ENCODE measurements around the gene HSPE1.
A peak's percentile ranks its signal among the peaks of the same experiment; 100 is the strongest.

HSPE1 gene

DNA sequence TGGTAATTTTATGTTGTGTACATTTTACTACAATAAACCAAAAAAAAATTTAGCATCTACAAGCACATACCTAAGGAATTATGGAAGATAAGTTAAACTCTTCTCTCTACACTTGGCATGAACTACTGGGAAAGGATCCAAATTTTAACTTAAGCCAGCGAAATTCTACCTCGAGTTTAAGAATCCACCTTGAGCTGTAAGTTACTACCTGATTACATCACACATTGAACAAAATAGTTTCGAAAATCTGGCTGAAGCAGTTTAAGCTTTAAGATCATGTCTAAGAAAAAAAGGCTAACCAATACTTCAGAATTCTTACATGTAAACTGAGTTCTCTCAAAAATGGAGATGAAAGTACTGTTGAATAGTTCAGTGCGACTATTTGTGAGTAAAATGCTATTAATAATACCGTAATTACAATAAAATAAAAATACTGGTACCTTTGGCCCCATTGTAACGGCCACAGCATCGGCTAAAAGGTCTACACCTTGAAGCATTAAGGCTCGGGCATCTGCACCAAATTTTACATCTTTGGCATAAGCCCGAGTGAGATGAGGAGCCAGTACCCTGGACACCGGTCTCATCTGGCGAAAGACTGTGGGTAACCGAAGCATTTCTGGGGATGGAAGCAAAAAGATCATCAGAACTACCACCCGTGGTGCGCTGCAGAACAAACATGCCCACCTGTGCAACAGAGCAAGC lies 1.8 kb upstream of the HSPE1 start:
- Histone ChIP-seq H3K36me3 (ENCODE audit: control insufficient read depth in 2 of 2, insufficient read depth in 2 of 2, low read length in 2 of 2) (peaks cover 27 to 37% of the 10 kb centered on the region in 2 donors), H3K4me1 (ENCODE audit: control insufficient read depth, insufficient read depth, low read length) (peaks cover 19% of the 10 kb centered on the region)

DNA sequence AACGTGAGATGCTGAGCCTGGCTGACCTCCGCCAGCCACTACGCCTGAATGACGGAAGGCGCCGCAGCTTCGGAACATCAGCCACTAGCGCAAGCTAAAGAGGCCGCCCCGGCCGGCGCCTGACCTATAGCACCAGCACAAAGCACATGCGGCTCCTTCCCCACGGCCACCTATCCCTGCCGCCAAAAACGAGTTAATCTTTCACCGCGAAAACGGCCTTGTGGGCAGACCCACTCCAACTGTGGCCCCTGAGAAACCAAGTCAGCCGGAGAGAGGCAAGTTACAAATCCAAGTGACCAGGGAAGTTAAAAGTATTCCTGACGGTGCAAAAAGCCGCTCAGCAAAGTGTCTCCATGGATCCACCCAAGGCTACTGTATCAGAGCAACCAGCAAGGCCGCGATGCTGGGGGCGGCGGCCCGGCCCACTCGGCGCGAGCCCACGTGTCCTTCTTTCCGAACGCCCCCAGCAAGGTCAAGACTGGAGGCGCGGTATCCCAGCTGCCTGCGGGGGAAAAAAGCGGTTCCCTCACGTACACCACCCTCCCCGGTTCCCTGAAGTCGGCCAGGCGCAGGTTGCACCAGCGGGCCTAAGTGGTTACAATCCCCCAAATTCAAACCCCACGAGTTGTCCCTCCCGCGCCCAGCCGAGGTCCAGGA lies 1.1 kb upstream of the HSPE1 start:
- peaks cover 19% of the 10 kb centered on the region for H3K4me1 ChIP-seq (ENCODE audit: control insufficient read depth, insufficient read depth, low read length)
- peaks cover 25 to 35% of the 10 kb centered on the region in 2 donors for H3K36me3 ChIP-seq (ENCODE audit: control insufficient read depth in 2 of 2, insufficient read depth in 2 of 2, low read length in 2 of 2)
- H3K27me3 ChIP-seq (ENCODE audit: control insufficient read depth in 1 of 2, insufficient read depth in 2 of 2, low read length in 2 of 2), result no peaks in the 10 kb centered on the region
- H3K4me3 ChIP-seq (ENCODE audit: low read length in 2 of 2), result peak overlapping the region; percentile 55 to 88
- H3K27ac ChIP-seq (ENCODE audit: low read length), result peak overlapping the region; percentile 87
- peak overlapping the region; percentile 75 to 90 for H3K9ac ChIP-seq (ENCODE audit: low read length in 2 of 2)
- no peaks in the 10 kb centered on the region for H3K9me3 ChIP-seq (ENCODE audit: control insufficient read depth in 2 of 2, low read length in 2 of 2)

More for the DNA sequence above, 1.8 kb upstream of the HSPE1 start:
- H3K9ac ChIP-seq (ENCODE audit: low read length in 2 of 2), result peak overlapping the region; percentile 75 to 90
- no peaks in the 10 kb centered on the region for H3K9me3 ChIP-seq (ENCODE audit: control insufficient read depth in 2 of 2, low read length in 2 of 2)
- no peaks in the 10 kb centered on the region for H3K27me3 ChIP-seq (ENCODE audit: control insufficient read depth in 1 of 2, insufficient read depth in 2 of 2, low read length in 2 of 2)
- H3K4me3 ChIP-seq (ENCODE audit: low read length in 2 of 2), result peak overlapping the region; percentile 55 to 88
- H3K27ac ChIP-seq (ENCODE audit: low read length), result peak overlapping the region; percentile 87

DNA sequence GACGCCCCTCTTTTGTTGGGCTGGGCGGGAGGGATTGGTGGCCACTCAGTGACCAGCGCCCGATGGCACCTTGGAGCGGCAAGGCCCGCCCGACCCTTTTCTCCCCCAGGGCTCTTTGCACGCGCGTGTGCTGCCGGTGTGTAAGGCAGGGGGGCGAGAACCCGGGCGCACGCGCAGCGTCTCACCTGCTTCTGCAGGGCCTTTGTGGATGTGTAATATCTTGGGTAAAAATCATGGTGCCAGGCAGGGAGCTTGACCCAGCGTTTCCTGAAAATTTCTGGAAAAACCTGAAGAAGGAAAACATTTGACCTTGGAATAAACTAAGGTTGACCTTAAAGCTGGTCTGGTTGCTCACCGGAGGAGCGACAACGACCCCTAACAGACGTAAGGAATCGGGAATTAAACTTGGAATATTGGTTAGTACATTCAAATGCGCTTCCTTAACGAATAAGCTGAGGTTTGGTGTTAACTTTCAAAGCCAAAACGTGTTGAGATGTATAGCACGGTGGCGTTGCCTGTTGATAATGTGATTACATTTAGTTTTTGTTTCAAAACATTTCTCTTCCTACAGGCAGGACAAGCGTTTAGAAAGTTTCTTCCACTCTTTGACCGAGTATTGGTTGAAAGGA lies 438 bp downstream of the HSPE1 start:
- Histone ChIP-seq H3K4me1 (ENCODE audit: control insufficient read depth, insufficient read depth, low read length) (peaks cover 19% of the 10 kb centered on the region), H3K27me3 (ENCODE audit: control insufficient read depth in 1 of 2, insufficient read depth in 2 of 2, low read length in 2 of 2) (no peaks in the 10 kb centered on the region), H3K36me3 (ENCODE audit: control insufficient read depth in 2 of 2, insufficient read depth in 2 of 2, low read length in 2 of 2) (peaks cover 17 to 26% of the 10 kb centered on the region in 2 donors), H3K4me3 (ENCODE audit: low read length in 2 of 2) (peak overlapping the region; percentile 88 to 94), H3K9ac (ENCODE audit: low read length in 2 of 2) (peak overlapping the region; percentile 86 to 91), H3K27ac (ENCODE audit: low read length) (peak overlapping the region; percentile 87), H3K9me3 (ENCODE audit: control insufficient read depth in 2 of 2, low read length in 2 of 2) (no peaks in the 10 kb centered on the region)

DNA sequence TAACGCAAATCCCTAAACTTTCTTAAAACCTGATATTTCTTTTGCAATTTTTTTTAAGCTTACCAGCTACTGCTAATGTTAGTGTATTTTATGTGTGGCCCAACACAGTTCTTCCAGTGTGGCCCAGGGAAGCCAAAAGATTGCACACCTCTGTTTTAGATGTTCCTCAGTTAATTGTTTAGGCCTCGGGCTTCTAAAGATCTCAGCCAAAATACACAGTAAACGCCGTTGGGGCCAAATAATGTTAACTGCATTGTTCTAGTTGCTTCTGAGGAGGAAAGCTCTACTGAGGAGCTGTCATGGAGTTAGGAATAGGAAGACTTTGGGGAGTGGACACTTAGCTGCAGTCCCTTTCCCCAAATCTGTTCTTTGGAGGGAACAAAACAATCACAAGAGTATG lies 2.0 kb downstream of the HSPE1 start:
- Histone ChIP-seq H3K36me3 (ENCODE audit: control insufficient read depth in 2 of 2, insufficient read depth in 2 of 2, low read length in 2 of 2) (peaks cover 6 to 11% of the 10 kb centered on the region in 2 donors), H3K27ac (ENCODE audit: low read length) (no peak overlapping the region), H3K9me3 (ENCODE audit: control insufficient read depth in 2 of 2, low read length in 2 of 2) (no peaks in the 10 kb centered on the region), H3K4me3 (ENCODE audit: low read length in 2 of 2) (peak overlapping the region in 1 of 2 donors; percentile 44), H3K4me1 (ENCODE audit: control insufficient read depth, insufficient read depth, low read length) (peaks cover 19% of the 10 kb centered on the region), H3K9ac (ENCODE audit: low read length in 2 of 2) (no peak overlapping the region), H3K27me3 (ENCODE audit: control insufficient read depth in 1 of 2, insufficient read depth in 2 of 2, low read length in 2 of 2) (no peaks in the 10 kb centered on the region)

DNA sequence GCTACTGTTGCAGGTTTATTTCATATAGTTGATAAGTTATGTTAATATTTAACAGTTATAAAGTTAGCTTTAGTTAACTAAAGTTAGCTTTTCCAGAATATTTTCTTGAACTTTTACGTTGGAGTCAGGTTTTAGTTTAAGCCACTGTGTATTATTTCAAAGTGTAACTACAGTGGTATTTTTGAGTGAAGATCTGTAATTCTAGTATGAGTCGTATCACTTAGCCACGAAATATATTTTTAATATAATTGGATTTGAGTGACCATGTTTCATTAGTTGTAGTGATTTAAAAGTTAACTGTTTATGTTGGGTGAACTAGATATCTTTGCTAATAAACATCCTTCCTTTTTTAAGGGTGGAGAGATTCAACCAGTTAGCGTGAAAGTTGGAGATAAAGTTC lies 2.5 kb downstream of the HSPE1 start:
- no peak overlapping the region for H3K4me3 ChIP-seq (ENCODE audit: low read length in 2 of 2)
- no peaks in the 10 kb centered on the region for H3K27me3 ChIP-seq (ENCODE audit: control insufficient read depth in 1 of 2, insufficient read depth in 2 of 2, low read length in 2 of 2)
- H3K27ac ChIP-seq (ENCODE audit: low read length), result no peak overlapping the region
- no peaks in the 10 kb centered on the region for H3K9me3 ChIP-seq (ENCODE audit: control insufficient read depth in 2 of 2, low read length in 2 of 2)
- H3K36me3 ChIP-seq (ENCODE audit: control insufficient read depth in 2 of 2, insufficient read depth in 2 of 2, low read length in 2 of 2), result peaks cover 6 to 11% of the 10 kb centered on the region in 2 donors
- no peak overlapping the region for H3K9ac ChIP-seq (ENCODE audit: low read length in 2 of 2)
- peaks cover 19% of the 10 kb centered on the region for H3K4me1 ChIP-seq (ENCODE audit: control insufficient read depth, insufficient read depth, low read length)

DNA sequence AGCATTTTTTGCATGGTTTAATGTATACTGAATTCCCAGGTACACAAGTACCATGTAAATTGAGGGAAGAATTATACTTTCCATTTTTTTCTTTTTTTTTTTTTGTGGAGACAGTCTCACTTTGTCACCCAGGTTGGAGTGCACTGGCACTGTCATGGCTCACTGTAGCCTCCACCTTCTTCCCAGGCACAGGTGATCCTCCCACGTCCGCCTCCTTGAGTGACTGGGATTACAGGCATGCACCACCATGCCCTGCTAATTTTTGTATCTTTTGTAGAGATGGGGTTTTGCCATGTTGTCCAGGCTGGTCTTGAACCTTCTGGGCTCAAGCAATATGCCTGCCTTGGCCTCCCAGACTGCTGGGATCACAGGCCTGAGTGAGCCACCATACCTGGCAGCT lies 3.8 kb downstream of the HSPE1 start:
- Histone ChIP-seq H3K4me1 (ENCODE audit: control insufficient read depth, insufficient read depth, low read length) (peaks cover 9% of the 10 kb centered on the region), H3K4me3 (ENCODE audit: low read length in 2 of 2) (no peak overlapping the region), H3K36me3 (ENCODE audit: control insufficient read depth in 2 of 2, insufficient read depth in 2 of 2, low read length in 2 of 2) (peaks cover 6 to 11% of the 10 kb centered on the region in 2 donors), H3K9ac (ENCODE audit: low read length in 2 of 2) (no peak overlapping the region), H3K27ac (ENCODE audit: low read length) (no peak overlapping the region), H3K9me3 (ENCODE audit: control insufficient read depth in 2 of 2, low read length in 2 of 2) (no peaks in the 10 kb centered on the region), H3K27me3 (ENCODE audit: control insufficient read depth in 1 of 2, insufficient read depth in 2 of 2, low read length in 2 of 2) (no peaks in the 10 kb centered on the region)

DNA sequence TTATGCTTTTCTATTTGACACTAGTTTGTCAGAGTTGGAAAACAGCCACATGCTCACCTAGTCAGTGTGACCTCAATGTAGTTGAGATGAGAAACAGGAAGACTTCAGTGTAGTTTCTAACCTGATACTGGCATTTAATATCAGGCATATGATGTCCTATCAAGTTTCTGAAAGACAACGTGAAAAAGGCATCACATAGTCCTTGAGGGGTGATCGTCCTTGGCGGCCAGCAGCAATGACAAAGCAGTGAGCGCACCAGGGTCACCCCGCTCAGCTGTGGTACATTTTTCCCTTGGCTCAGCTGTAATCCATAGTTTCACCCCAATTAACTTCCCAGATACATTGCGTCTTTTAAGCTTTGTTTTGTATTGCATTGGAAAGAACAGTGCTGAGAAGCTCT lies 4.3 kb downstream of the HSPE1 start:
- Histone ChIP-seq H3K4me3 (ENCODE audit: low read length in 2 of 2) (no peak overlapping the region), H3K9me3 (ENCODE audit: control insufficient read depth in 2 of 2, low read length in 2 of 2) (no peaks in the 10 kb centered on the region), H3K4me1 (ENCODE audit: control insufficient read depth, insufficient read depth, low read length) (peaks cover 9% of the 10 kb centered on the region), H3K36me3 (ENCODE audit: control insufficient read depth in 2 of 2, insufficient read depth in 2 of 2, low read length in 2 of 2) (peaks cover 6 to 11% of the 10 kb centered on the region in 2 donors), H3K27ac (ENCODE audit: low read length) (no peak overlapping the region), H3K9ac (ENCODE audit: low read length in 2 of 2) (no peak overlapping the region), H3K27me3 (ENCODE audit: control insufficient read depth in 1 of 2, insufficient read depth in 2 of 2, low read length in 2 of 2) (no peaks in the 10 kb centered on the region)

DNA sequence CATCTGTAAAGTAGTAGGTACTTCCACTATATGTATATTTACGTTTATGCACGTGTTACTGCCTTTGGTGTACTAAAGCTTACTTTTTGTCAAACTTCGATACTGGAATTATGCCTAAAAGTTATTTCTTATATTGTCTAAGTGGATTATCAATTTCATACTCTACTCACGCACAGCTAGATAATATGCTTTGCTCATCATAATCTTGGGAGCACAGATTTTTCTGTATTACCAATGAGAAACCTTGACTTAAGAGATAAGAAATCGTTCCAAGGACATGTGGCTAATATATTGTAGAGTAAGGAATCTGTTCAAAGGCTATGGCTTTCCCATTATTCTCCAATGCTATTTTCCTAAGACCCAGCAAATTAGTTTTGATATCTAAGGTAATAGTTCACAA lies 6.5 kb downstream of the HSPE1 start:
- H3K27ac ChIP-seq (ENCODE audit: low read length), result no peak overlapping the region
- H3K4me1 ChIP-seq (ENCODE audit: control insufficient read depth, insufficient read depth, low read length), result peaks cover 8% of the 10 kb centered on the region
- no peak overlapping the region for H3K4me3 ChIP-seq (ENCODE audit: low read length in 2 of 2)
- H3K27me3 ChIP-seq (ENCODE audit: control insufficient read depth in 1 of 2, insufficient read depth in 2 of 2, low read length in 2 of 2), result no peaks in the 10 kb centered on the region
- no peaks in the 10 kb centered on the region for H3K9me3 ChIP-seq (ENCODE audit: control insufficient read depth in 2 of 2, low read length in 2 of 2)
- peaks cover 6 to 11% of the 10 kb centered on the region in 2 donors for H3K36me3 ChIP-seq (ENCODE audit: control insufficient read depth in 2 of 2, insufficient read depth in 2 of 2, low read length in 2 of 2)
- no peak overlapping the region for H3K9ac ChIP-seq (ENCODE audit: low read length in 2 of 2)

DNA sequence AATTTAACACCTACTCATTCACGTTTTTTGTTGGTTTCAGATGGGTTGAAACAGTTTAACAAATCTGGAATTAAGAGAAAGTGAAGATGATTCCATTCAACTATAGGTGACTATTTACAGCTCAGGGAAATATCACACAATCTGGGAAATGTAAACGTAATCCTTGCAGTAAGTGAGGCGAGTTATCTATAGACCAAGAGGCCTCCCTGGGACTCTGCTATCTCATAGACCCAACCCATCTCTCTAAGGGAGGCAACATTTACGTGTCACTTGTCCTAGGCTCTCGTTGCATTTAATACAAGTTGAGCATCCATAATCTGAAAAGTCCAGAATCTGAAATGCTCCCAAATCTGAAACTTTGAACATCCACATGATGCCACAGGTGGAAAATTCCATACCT lies 13.7 kb downstream of the HSPE1 start:
- Histone ChIP-seq H3K27me3 (ENCODE audit: control insufficient read depth in 1 of 2, insufficient read depth in 2 of 2, low read length in 2 of 2) (no peaks in the 10 kb centered on the region), H3K27ac (ENCODE audit: low read length) (no peak overlapping the region), H3K4me3 (ENCODE audit: low read length in 2 of 2) (no peak overlapping the region), H3K9me3 (ENCODE audit: control insufficient read depth in 2 of 2, low read length in 2 of 2) (no peaks in the 10 kb centered on the region), H3K36me3 (ENCODE audit: control insufficient read depth in 2 of 2, insufficient read depth in 2 of 2, low read length in 2 of 2) (no peaks in the 10 kb centered on the region), H3K4me1 (ENCODE audit: control insufficient read depth, insufficient read depth, low read length) (peaks cover 5% of the 10 kb centered on the region), H3K9ac (ENCODE audit: low read length in 2 of 2) (no peak overlapping the region)

DNA sequence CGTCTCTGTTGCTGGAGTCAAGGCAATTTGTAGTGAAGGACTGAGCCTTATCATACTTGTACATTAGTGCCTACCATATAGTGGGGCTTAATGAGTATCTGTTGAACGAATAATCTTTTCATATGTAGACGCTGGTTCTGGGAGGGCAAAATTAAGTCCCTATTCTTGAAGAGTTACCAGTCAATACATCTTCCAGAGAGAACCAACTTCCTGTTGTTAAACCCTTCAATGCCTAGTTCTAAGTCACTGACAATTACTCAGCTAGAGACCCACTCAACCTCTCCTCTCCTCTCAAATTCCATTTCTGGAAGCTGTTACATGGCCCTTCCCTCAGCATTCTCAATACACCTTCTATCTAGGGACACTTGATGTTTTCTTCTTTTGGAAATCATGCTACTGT lies 14.6 kb downstream of the HSPE1 start:
- Histone ChIP-seq H3K27me3 (ENCODE audit: control insufficient read depth in 1 of 2, insufficient read depth in 2 of 2, low read length in 2 of 2) (no peaks in the 10 kb centered on the region), H3K27ac (ENCODE audit: low read length) (peak overlapping the region; percentile 93), H3K9me3 (ENCODE audit: control insufficient read depth in 2 of 2, low read length in 2 of 2) (no peaks in the 10 kb centered on the region), H3K4me3 (ENCODE audit: low read length in 2 of 2) (peak overlapping the region in 1 of 2 donors; percentile 91), H3K9ac (ENCODE audit: low read length in 2 of 2) (peak overlapping the region; percentile 95), H3K4me1 (ENCODE audit: control insufficient read depth, insufficient read depth, low read length) (peaks cover 5% of the 10 kb centered on the region), H3K36me3 (ENCODE audit: control insufficient read depth in 2 of 2, insufficient read depth in 2 of 2, low read length in 2 of 2) (no peaks in the 10 kb centered on the region)

Data from stomach smooth muscle (tissue), 2 donors.